Activated CD8-positive, alpha-beta T cell treated with anti-CD3 and anti-CD28 coated beads for 36 hours (primary cell): Measurements from ENCODE around the gene BBLN. TPM values are rescaled to one million over a fixed set of nuclear protein-coding genes. Genes with fewer than 3 reads are reported as not detected.
A peak's percentile ranks its signal among the peaks of the same experiment; 100 is the strongest.

Experiments used
- ATAC-seq: fragments of 200-7000 bp; cut with Tn5 transposase; one replicate; pipeline ENCODE4 v1.10.0; 2021; ENCODE audit warnings: mild to moderate bottlenecking, moderate library complexity
- CTCF ChIA-PET: fragments of 350-600 bp; sonication (Branson Sonifier 250); formaldehyde crosslinking; loops from one replicate; lab custom pipeline; 2021; ENCODE audit warnings: antibody characterized with exemption; lab: Charles Lee
- POLR2A ChIA-PET: fragments of 350-600 bp; sonication (Branson Sonifier 250); formaldehyde crosslinking; loops from one replicate; lab custom pipeline; 2021; ENCODE audit warnings: antibody characterized with exemption; lab: Charles Lee
- DNase-seq: peaks from one replicate; pipeline ENCODE4 v3.0.0-alpha.2; 2020
- H3K27ac Mint-ChIP-seq: one replicate; pipeline ENCODE4 v1.8.0; 2021; ENCODE audit warnings: mild to moderate bottlenecking, mixed read lengths
- H3K27me3 Mint-ChIP-seq: one replicate; pipeline ENCODE4 v1.8.0; 2021; ENCODE audit warnings: mixed read lengths
- H3K36me3 Mint-ChIP-seq: one replicate; pipeline ENCODE4 v1.8.0; 2021; ENCODE audit warnings: low read depth, mixed read lengths
- H3K4me1 Mint-ChIP-seq: one replicate; pipeline ENCODE4 v1.8.0; 2021; ENCODE audit warnings: low read depth, mixed read lengths
- H3K4me3 Mint-ChIP-seq: one replicate; pipeline ENCODE4 v1.8.0; 2021; ENCODE audit warnings: mild to moderate bottlenecking, moderate library complexity, mixed read lengths
- H3K9me3 Mint-ChIP-seq: one replicate; pipeline ENCODE4 v1.8.0; 2021; ENCODE audit warnings: mixed read lengths
- intact Hi-C: fragments of 100-400 bp; cut with micrococcal nuclease; formaldehyde crosslinking; loops from one replicate; pipeline ENCODE4 v1.10.0; 2022
- total RNA-seq, 2 experiments: library from RNA; stranded (reverse); gene quantifications; one replicate each; pipeline ENCODE4 v1.2.3, GENCODE V29; 2021
- TF ChIP-seq, protein P1 (sequence below): fragments of 200-600 bp; IDR thresholded peaks from one replicate; pipeline ENCODE4 v1.8.0; 2022; ENCODE audit warnings: antibody characterized with exemption, mild to moderate bottlenecking

Gene BBLN
- total RNA-seq, 2 experiments from 2014 or later = 127 to 132 TPM

DNA sequence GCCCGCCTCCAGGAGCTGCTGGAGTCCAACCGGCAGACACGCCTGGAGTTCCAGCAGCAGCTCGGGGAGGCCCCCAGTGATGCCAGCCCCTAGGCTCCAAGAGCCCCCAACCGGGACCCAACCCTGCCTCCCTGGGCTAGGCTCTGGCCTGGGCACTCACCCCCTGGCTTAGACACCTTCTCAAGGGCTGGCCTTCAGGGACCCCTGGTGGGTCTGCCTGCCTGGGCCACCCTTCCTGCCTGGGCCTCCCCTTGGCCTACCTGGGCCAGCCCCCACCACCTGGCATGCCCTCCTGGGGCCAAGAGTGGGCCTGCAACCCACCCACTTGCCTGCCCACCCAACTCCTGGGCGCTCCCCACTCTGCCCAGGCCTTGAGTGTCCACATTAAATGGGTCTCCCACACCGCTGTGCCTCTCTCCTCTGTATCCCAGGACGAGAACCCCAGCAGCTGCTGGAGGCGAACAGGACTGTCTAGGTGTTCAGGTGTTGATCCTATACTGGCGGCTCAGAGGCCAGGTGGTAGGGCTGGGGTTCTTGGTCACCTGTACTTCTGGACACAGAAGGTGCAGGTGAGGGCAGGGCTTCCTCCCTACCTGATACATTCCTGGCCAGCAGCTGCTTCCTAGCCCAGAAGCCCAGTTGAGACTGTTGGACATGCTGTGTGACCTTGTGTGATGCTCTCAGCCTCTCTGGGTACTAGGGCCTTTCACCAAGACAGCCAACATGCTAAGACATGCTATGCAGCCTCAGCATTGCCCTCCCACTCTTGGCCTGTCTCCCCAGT lies 3.6 kb downstream of the BBLN start:
- peak overlapping the region; percentile 20 for H3K27ac Mint-ChIP-seq
- peaks cover 24% of the 10 kb centered on the region for H3K4me1 Mint-ChIP-seq
- intact Hi-C loops = no loop called here
- ChIA-PET POLR2A (no interaction called here), CTCF (no interaction called here)
- H3K36me3 Mint-ChIP-seq = peaks cover 28% of the 10 kb centered on the region
- ATAC-seq (no peak), DNase-seq (no peak)
- TF ChIP-seq, protein P1, sequence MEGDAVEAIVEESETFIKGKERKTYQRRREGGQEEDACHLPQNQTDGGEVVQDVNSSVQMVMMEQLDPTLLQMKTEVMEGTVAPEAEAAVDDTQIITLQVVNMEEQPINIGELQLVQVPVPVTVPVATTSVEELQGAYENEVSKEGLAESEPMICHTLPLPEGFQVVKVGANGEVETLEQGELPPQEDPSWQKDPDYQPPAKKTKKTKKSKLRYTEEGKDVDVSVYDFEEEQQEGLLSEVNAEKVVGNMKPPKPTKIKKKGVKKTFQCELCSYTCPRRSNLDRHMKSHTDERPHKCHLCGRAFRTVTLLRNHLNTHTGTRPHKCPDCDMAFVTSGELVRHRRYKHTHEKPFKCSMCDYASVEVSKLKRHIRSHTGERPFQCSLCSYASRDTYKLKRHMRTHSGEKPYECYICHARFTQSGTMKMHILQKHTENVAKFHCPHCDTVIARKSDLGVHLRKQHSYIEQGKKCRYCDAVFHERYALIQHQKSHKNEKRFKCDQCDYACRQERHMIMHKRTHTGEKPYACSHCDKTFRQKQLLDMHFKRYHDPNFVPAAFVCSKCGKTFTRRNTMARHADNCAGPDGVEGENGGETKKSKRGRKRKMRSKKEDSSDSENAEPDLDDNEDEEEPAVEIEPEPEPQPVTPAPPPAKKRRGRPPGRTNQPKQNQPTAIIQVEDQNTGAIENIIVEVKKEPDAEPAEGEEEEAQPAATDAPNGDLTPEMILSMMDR = no peak
- H3K4me3 Mint-ChIP-seq = no peak overlapping the region
- no peaks in the 10 kb centered on the region for H3K27me3 Mint-ChIP-seq
- H3K9me3 Mint-ChIP-seq = no peaks in the 10 kb centered on the region

DNA sequence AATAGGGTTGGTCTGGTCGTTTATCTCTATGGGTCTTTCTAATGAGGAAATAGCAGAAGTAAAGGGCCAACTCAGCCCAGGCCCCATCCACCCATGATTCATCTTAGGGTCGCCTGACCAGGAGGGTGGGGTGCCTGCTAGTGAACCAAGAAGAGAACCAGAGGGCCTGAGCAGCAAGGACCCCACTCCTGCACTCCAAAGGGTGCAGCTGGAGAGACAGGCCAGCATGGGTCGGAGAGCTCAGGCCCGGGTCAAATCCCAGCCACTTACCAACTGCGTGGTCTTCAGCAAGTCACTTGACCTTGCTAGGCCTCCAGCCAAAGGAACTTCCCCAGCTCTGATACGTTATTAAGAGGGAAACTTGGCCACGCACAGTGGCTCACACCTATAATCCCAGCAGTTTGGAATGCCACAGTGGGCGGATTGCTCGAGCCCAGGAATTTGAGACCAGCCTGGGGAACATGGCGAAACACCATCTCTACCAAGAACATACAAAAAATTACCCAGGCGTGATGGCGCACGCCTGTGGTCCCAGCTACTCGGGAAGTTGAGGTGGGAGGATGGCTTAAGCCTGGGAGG lies 4.3 kb downstream of the BBLN start:
- H3K27me3 Mint-ChIP-seq = no peaks in the 10 kb centered on the region
- ATAC-seq = no peak
- ChIA-PET CTCF (no interaction called here), POLR2A (no interaction called here)
- DNase-seq = no peak
- H3K4me3 Mint-ChIP-seq = no peak overlapping the region
- H3K36me3 Mint-ChIP-seq = peaks cover 29% of the 10 kb centered on the region
- peaks cover 21% of the 10 kb centered on the region for H3K4me1 Mint-ChIP-seq
- H3K27ac Mint-ChIP-seq = peak overlapping the region; percentile 20
- TF ChIP-seq, protein P1 = no peak
- intact Hi-C loops = no loop called here
- no peaks in the 10 kb centered on the region for H3K9me3 Mint-ChIP-seq

DNA sequence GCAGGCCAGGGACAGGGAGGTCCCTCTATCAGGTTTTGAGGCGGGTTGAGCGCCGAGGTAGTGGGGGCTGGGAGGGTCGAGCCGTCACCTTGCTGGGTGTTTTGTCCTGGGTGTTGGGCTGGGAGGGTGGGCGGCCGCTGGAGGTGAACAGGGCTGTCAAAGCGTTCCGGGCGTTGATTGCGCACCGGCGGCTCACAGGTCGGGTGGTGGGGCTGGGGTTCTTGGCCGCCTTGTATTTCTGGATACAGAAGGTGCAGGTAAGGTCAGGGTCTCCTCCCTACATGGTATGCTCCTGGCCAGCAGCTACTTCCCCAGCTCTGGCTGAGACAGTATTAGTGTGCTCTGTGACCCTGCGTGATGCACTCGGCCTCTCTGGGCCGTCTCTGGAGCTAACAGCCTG lies 6.1 kb downstream of the BBLN start:
- POLR2A ChIA-PET = interaction anchor here (1.5 kb wide), 1 partner anchor 25 kb away, joined by 4 read pairs; the partner anchor contains the start of gene CIZ1
- CTCF ChIA-PET = interaction anchor here (1.1 kb wide), 1 partner anchor 48 kb away, joined by 4 read pairs; no protein-coding TSS in a partner anchor
- TF ChIP-seq, protein P1 = no peak
- Mint-ChIP-seq H3K36me3 (peaks cover 27% of the 10 kb centered on the region), H3K27ac (no peak overlapping the region), H3K9me3 (no peaks in the 10 kb centered on the region), H3K4me1 (peaks cover 18% of the 10 kb centered on the region), H3K4me3 (no peak overlapping the region), H3K27me3 (no peaks in the 10 kb centered on the region)
- intact Hi-C loops = no loop called here
- ATAC-seq (no peak), DNase-seq (no peak)

GRCh38 chr9:128167209-128167608 lies 7.1 kb downstream of the BBLN start:
- intact Hi-C loops = no loop called here
- H3K4me1 Mint-ChIP-seq = peaks cover 10% of the 10 kb centered on the region
- H3K27ac Mint-ChIP-seq = no peak overlapping the region
- TF ChIP-seq, protein P1 = no peak
- DNase-seq (no peak), ATAC-seq (no peak)
- H3K4me3 Mint-ChIP-seq = no peak overlapping the region
- peaks cover 22% of the 10 kb centered on the region for H3K36me3 Mint-ChIP-seq
- no peaks in the 10 kb centered on the region for H3K9me3 Mint-ChIP-seq
- H3K27me3 Mint-ChIP-seq = no peaks in the 10 kb centered on the region
- POLR2A ChIA-PET = interaction anchor here (1.5 kb wide), 1 partner anchor 24 kb away, joined by 4 read pairs; the partner anchor contains the start of gene CIZ1
- CTCF ChIA-PET = no interaction called here

DNA sequence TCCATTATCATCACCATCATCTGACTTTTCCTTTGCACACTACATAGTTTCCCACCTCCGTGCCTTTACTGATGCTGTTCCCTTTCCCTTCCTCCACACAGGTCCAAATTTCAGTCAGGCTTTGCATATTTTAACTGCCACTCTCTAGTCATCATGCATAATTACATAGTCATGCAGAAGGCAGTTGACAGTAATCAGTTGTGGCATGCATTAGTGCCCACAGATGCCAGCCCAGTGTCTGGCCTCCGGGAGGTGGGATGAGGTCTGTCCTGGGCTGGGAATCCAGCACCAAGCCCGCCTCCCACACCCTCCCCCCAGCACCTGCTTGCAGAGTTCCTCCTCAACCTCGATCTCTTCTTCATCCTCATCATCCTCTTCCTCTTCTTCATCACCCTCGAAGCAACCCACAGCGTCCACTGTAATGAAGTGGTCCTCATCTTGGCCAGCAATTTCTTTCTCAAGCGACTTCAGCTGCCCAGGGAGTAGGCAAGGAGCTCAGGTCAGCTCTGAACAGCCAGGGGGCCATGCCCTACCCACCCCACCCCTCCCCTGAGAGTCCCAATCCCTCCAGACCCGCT lies 8.8 kb downstream of the BBLN start:
- ChIA-PET POLR2A (no interaction called here), CTCF (no interaction called here)
- TF ChIP-seq, protein P1 = no peak
- no peak for ATAC-seq
- H3K4me3 Mint-ChIP-seq = no peak overlapping the region
- peaks cover 16% of the 10 kb centered on the region for H3K36me3 Mint-ChIP-seq
- intact Hi-C loops = no loop called here
- no peaks in the 10 kb centered on the region for H3K9me3 Mint-ChIP-seq
- DNase-seq = no peak
- no peaks in the 10 kb centered on the region for H3K27me3 Mint-ChIP-seq
- no peak overlapping the region for H3K27ac Mint-ChIP-seq
- H3K4me1 Mint-ChIP-seq = peaks cover 2% of the 10 kb centered on the region
